Uterus (tissue), 2 donors: Measurements from ENCODE around the gene PBOV1.

Experiments used
- POLR2A ChIP-seq, 2 donors: fragments of 450-650 bp; IDR thresholded peaks; one replicate each; pipeline ENCODE4 v1.6.1; 2016; ENCODE audit warnings: antibody characterized with exemption in 2 of 2, mild to moderate bottlenecking in 1 of 2, moderate library complexity in 1 of 2
- TF ChIP-seq, protein P1 (sequence below), 4 experiments: fragments of 200-600 bp in 2 of 4; fragments of 450-650 bp in 2 of 4; sonication (generic) in 2 of 4; IDR thresholded peaks; one replicate each; pipeline ENCODE4 v1.5.1; 2016 to 2019; ENCODE audit warnings: antibody characterized with exemption in 4 of 4, mild to moderate bottlenecking in 2 of 4, moderate library complexity in 1 of 4

DNA sequence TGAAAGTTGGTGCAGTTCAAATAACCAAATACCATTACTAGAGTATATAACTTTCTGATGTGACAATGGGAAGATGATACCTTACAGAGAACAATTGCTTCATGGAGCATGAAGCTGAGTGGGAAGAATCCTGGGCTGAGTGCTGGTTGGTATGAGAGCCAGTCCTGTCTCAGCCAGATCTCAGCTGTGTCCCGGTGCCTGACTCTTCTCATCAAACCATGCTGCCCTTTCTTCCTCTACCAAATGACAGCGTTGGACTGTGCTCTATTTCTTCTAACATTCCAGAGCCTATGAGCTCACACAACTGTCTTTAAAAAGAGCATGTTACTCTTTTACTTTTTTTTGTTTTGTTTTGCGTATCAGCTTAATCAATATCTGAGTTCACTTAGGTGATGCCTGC, 27.5 kb upstream of the PBOV1 start:
- TF ChIP-seq, protein P1, sequence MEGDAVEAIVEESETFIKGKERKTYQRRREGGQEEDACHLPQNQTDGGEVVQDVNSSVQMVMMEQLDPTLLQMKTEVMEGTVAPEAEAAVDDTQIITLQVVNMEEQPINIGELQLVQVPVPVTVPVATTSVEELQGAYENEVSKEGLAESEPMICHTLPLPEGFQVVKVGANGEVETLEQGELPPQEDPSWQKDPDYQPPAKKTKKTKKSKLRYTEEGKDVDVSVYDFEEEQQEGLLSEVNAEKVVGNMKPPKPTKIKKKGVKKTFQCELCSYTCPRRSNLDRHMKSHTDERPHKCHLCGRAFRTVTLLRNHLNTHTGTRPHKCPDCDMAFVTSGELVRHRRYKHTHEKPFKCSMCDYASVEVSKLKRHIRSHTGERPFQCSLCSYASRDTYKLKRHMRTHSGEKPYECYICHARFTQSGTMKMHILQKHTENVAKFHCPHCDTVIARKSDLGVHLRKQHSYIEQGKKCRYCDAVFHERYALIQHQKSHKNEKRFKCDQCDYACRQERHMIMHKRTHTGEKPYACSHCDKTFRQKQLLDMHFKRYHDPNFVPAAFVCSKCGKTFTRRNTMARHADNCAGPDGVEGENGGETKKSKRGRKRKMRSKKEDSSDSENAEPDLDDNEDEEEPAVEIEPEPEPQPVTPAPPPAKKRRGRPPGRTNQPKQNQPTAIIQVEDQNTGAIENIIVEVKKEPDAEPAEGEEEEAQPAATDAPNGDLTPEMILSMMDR (IDR thresholded peaks at IDR 0.05), result no peak
- TF ChIP-seq POLR2A (IDR thresholded peaks at IDR 0.05), result no peak
